PFSK-1 (cell line): ENCODE measurements around the gene TM6SF1.

Source experiments
- FOXP2 ChIP-seq: optimal IDR thresholded peaks from 2 replicates; pipeline ENCODE3; 2011; ENCODE audit warnings: borderline replicate concordance, control low read depth, inconsistent platforms; ENCODE audit not compliant: insufficient read depth; ENCODE audit errors: extremely low read length, extremely low read depth
- POLR2AphosphoS5 ChIP-seq: IDR thresholded peaks from 2 replicates; pipeline ENCODE4 v1.6.1; 2012; ENCODE audit warnings: low read depth, mild to moderate bottlenecking, control low read depth, low read length, moderate library complexity
- REST ChIP-seq, 2 experiments: IDR thresholded peaks; 2 replicates each; pipeline versions ENCODE4 v1.6.1 to v1.8.0; 2011 to 2012; ENCODE audit warnings: low read depth in 2 of 2, low read length in 2 of 2, control low read depth in 1 of 2, inconsistent platforms in 1 of 2, mild to moderate bottlenecking in 1 of 2, moderate library complexity in 1 of 2; ENCODE audit not compliant: insufficient read depth in 1 of 2
- SIN3A ChIP-seq: IDR thresholded peaks from 2 replicates; pipeline ENCODE4 v1.6.1; 2012; ENCODE audit warnings: mild to moderate bottlenecking, low read length, moderate library complexity, borderline replicate concordance; ENCODE audit not compliant: insufficient read depth
- TAF1 ChIP-seq: IDR thresholded peaks from 2 replicates; pipeline ENCODE4 v1.6.1; 2012; ENCODE audit warnings: low read length, control low read depth, borderline replicate concordance; ENCODE audit not compliant: insufficient read depth

Gene TM6SF1

GRCh38 chr15:83164111-83164770, 56.8 kb downstream of the TM6SF1 start:
- no peak for TF ChIP-seq REST (IDR thresholded peaks at IDR 0.05; ENCODE audit: insufficient read depth in 1 of 2, low read depth in 2 of 2, low read length in 2 of 2)
- TF ChIP-seq TAF1, result no peak
- TF ChIP-seq POLR2AphosphoS5, result no peak
- no peak for TF ChIP-seq SIN3A
- no peak for TF ChIP-seq FOXP2

- TF ChIP-seq POLR2AphosphoS5 (no peak), FOXP2 (no peak), SIN3A (no peak), TAF1 (no peak), REST (IDR thresholded peaks at IDR 0.05; ENCODE audit: insufficient read depth in 1 of 2, low read depth in 2 of 2, low read length in 2 of 2) (no peak)
Observed at GRCh38 chr15:83164771-83165404, 57.4 kb downstream of the TM6SF1 start.

GRCh38 chr15:83166218-83166617, 58.8 kb downstream of the TM6SF1 start:
- TF ChIP-seq REST (IDR thresholded peaks at IDR 0.05; ENCODE audit: insufficient read depth in 1 of 2, low read depth in 2 of 2, low read length in 2 of 2) (no peak), TAF1 (no peak), POLR2AphosphoS5 (no peak), FOXP2 (no peak), SIN3A (no peak)

GRCh38 chr15:83166830-83167229, 59.4 kb downstream of the TM6SF1 start:
- TF ChIP-seq FOXP2, result no peak
- TF ChIP-seq SIN3A, result no peak
- no peak for TF ChIP-seq REST (IDR thresholded peaks at IDR 0.05; ENCODE audit: insufficient read depth in 1 of 2, low read depth in 2 of 2, low read length in 2 of 2)
- TF ChIP-seq TAF1, result no peak
- no peak for TF ChIP-seq POLR2AphosphoS5
